GM21576 (cell line): ENCODE measurements around the gene KRTAP2-3.
"Not testable (repeated sequence)": the region's sequence is repeated elsewhere in the genome, so short reads cannot be mapped to it uniquely, and the experiment has no call there.

Source experiments
- ATAC-seq: cut with Tn5 transposase; IDR thresholded peaks from one replicate; pipeline ENCODE4 v1.9.1; 2021; ENCODE audit warnings: mild to moderate bottlenecking, moderate library complexity; ENCODE audit not compliant: unreplicated experiment

KRTAP2-3 gene

GRCh38 chr17:41069031-41069430 is 9.1 kb upstream of the KRTAP2-3 start:
- no peak for ATAC-seq

GRCh38 chr17:41067281-41067680 is 7.4 kb upstream of the KRTAP2-3 start:
- ATAC-seq, result no peak

- no peak for ATAC-seq
These were observed 6.1 kb upstream of the KRTAP2-3 start, which contains the start of gene KRTAP2-4 for GRCh38 chr17:41065829-41066624. TSS of gene KRTAP2-4 (minus strand) at chr17:41065879. CDS start at chr17:41065845, 34 bp downstream.

GRCh38 chr17:41065016-41065689 is 5.2 kb upstream of the KRTAP2-3 start:
- ATAC-seq, result not testable (repeated sequence)

- no peak for ATAC-seq
These were observed 4.4 kb upstream of the KRTAP2-3 start for GRCh38 chr17:41064301-41064700.

- no peak for ATAC-seq
These were observed 3.5 kb upstream of the KRTAP2-3 start for GRCh38 chr17:41063449-41063848.

- no peak for ATAC-seq
These were observed 2.0 kb upstream of the KRTAP2-3 start for GRCh38 chr17:41061964-41062363.

- not testable (repeated sequence) for ATAC-seq
These were observed 450 bp downstream of the KRTAP2-3 start for GRCh38 chr17:41059276-41060051.

GRCh38 chr17:41058741-41059140 is 1.2 kb downstream of the KRTAP2-3 start:
- no peak for ATAC-seq

- ATAC-seq, result no peak
These were observed 2.4 kb downstream of the KRTAP2-3 start for GRCh38 chr17:41057547-41057946.

GRCh38 chr17:41055130-41055529 is 4.8 kb downstream of the KRTAP2-3 start, which contains the start of gene KRTAP2-2:
TSS of gene KRTAP2-2 (minus strand) at chr17:41055230. CDS start at chr17:41055211, 19 bp downstream.
- not testable (repeated sequence) for ATAC-seq

- ATAC-seq, result not testable (repeated sequence)
These were observed 5.4 kb downstream of the KRTAP2-3 start for GRCh38 chr17:41054556-41054955.

GRCh38 chr17:41054025-41054424 is 5.9 kb downstream of the KRTAP2-3 start:
- no peak for ATAC-seq

- ATAC-seq, result no peak
These were observed 7.3 kb downstream of the KRTAP2-3 start for GRCh38 chr17:41052566-41052965.

- no peak for ATAC-seq
These were observed 10.8 kb downstream of the KRTAP2-3 start for GRCh38 chr17:41049110-41049509.

- no peak for ATAC-seq
These were observed 11.5 kb downstream of the KRTAP2-3 start for GRCh38 chr17:41048441-41048840.

GRCh38 chr17:41046735-41047465 is 13.0 kb downstream of the KRTAP2-3 start, which contains the start of gene KRTAP2-1:
TSS of gene KRTAP2-1 (minus strand) at chr17:41047316. CDS start at chr17:41047267, 49 bp downstream.
- not testable (repeated sequence) for ATAC-seq

GRCh38 chr17:41042953-41043352 is 17.0 kb downstream of the KRTAP2-3 start:
- no peak for ATAC-seq

- not testable (repeated sequence) for ATAC-seq
These were observed 18.9 kb downstream of the KRTAP2-3 start, which contains the start of gene KRTAP1-1 for GRCh38 chr17:41040783-41041571. TSS of gene KRTAP1-1 (minus strand) at chr17:41041450. CDS start at chr17:41041397, 53 bp downstream.
